ENCODE measurements around the gene CEP112.
"Not testable (repeated sequence)": the region's sequence is repeated elsewhere in the genome, so short reads cannot be mapped to it uniquely, and the experiment has no call there.

Gene CEP112

GRCh38 chr17:65688307-65688706 is 503.6 kb downstream of the CEP112 start:
- Histone ChIP-seq H3K36me3 (ENCODE audit: low read length) (no peaks in the 10 kb centered on the region), H3K4me2 (ENCODE audit: low read depth, low read length, poor library complexity, severe bottlenecking) (no peak overlapping the region), H2AFZ (ENCODE audit: low read depth, low read length, severe bottlenecking) (no peak overlapping the region), H3K9me3 (ENCODE audit: insufficient read depth, low read length) (no peaks in the 10 kb centered on the region), H3K27ac (ENCODE audit: low read depth, low read length) (no peak overlapping the region), H3K4me3 (ENCODE audit: insufficient read depth, low read length, poor library complexity, severe bottlenecking) (no peak overlapping the region), H3F3A (ENCODE audit: insufficient read depth) (no peaks in the 10 kb centered on the region), H3K9me2 (replicated peaks; ENCODE audit: insufficient read depth, low read length) (no peaks in the 10 kb centered on the region), H4K20me1 (ENCODE audit: low read depth, low read length) (no peaks in the 10 kb centered on the region), H3K79me2 (ENCODE audit: insufficient read depth, low read length) (no peaks in the 10 kb centered on the region), H3K27me3 (ENCODE audit: low read length) (no peaks in the 10 kb centered on the region), H3K9ac (ENCODE audit: low read length) (no peak overlapping the region)
- no peak for TF ChIP-seq EZH2phosphoT487 (conservative IDR thresholded peaks at IDR 0.05; ENCODE audit: low read length)

DNA sequence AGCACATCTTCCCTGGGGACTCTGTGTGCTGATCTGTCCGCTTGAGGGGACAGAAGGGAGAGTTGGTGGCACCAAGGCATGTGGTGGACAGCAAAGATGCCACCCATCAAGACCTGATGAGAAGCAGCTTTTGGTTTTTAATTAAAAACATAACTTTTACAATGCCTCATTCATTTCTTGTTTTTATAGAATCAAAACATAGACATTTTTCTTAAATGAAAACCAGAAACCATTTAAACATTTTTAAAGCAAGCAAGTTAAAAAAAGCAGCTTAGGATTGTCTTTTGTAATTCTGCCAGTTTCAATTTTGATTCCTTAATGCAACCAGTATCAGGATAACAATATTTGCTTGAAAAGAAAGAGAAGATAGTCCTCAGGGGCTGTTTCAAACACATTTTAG is 506.8 kb downstream of the CEP112 start:
- Histone ChIP-seq H3K9ac (ENCODE audit: low read length) (no peak overlapping the region), H3F3A (ENCODE audit: insufficient read depth) (no peaks in the 10 kb centered on the region), H3K4me3 (ENCODE audit: insufficient read depth, low read length, poor library complexity, severe bottlenecking) (no peak overlapping the region), H4K20me1 (ENCODE audit: low read depth, low read length) (no peaks in the 10 kb centered on the region), H3K4me2 (ENCODE audit: low read depth, low read length, poor library complexity, severe bottlenecking) (no peak overlapping the region), H3K79me2 (ENCODE audit: insufficient read depth, low read length) (no peaks in the 10 kb centered on the region), H3K27me3 (ENCODE audit: low read length) (no peaks in the 10 kb centered on the region), H3K9me3 (ENCODE audit: insufficient read depth, low read length) (no peaks in the 10 kb centered on the region), H3K27ac (ENCODE audit: low read depth, low read length) (no peak overlapping the region), H3K9me2 (replicated peaks; ENCODE audit: insufficient read depth, low read length) (no peaks in the 10 kb centered on the region), H2AFZ (ENCODE audit: low read depth, low read length, severe bottlenecking) (no peak overlapping the region), H3K36me3 (ENCODE audit: low read length) (no peaks in the 10 kb centered on the region)
- TF ChIP-seq CTCF (IDR thresholded peaks at IDR 0.05; ENCODE audit: insufficient read depth, low read length, poor library complexity, severe bottlenecking): no peak
- TF ChIP-seq EZH2phosphoT487 (conservative IDR thresholded peaks at IDR 0.05; ENCODE audit: low read length): no peak

DNA sequence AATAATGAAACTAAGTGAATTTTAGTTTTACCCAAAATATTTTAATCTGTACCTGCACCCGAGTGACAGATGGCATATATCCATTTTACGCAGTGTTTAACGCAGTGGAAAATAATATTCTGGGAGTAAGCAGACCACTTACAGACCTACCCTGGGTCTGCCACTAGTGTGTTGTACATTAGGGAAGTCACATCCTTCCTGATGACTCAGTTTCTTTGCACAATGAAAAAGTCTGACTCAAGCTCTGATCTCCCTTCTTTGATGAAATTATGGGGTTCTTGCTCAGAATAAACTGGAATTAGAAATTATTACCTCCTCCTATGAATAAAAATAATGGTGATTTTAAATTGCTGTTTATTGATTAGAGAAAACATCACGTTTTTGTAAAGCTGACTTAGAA is 507.3 kb downstream of the CEP112 start:
- TF ChIP-seq EZH2phosphoT487 (conservative IDR thresholded peaks at IDR 0.05; ENCODE audit: low read length) (no peak), CTCF (IDR thresholded peaks at IDR 0.05; ENCODE audit: insufficient read depth, low read length, poor library complexity, severe bottlenecking) (no peak)

GRCh38 chr17:65683428-65683827 is 508.5 kb downstream of the CEP112 start:
- no peaks in the 10 kb centered on the region for H4K20me1 ChIP-seq (ENCODE audit: low read depth, low read length)
- H3K9me2 ChIP-seq (replicated peaks; ENCODE audit: insufficient read depth, low read length): no peaks in the 10 kb centered on the region
- no peaks in the 10 kb centered on the region for H3K36me3 ChIP-seq (ENCODE audit: low read length)
- H3K4me2 ChIP-seq (ENCODE audit: low read depth, low read length, poor library complexity, severe bottlenecking): no peak overlapping the region
- no peak for TF ChIP-seq EZH2phosphoT487 (conservative IDR thresholded peaks at IDR 0.05; ENCODE audit: low read length)
- no peak for TF ChIP-seq CTCF (IDR thresholded peaks at IDR 0.05; ENCODE audit: insufficient read depth, low read length, poor library complexity, severe bottlenecking)
- no peaks in the 10 kb centered on the region for H3K27me3 ChIP-seq (ENCODE audit: low read length)
- no peak overlapping the region for H3K27ac ChIP-seq (ENCODE audit: low read depth, low read length)
- H3K9ac ChIP-seq (ENCODE audit: low read length): no peak overlapping the region
- H3F3A ChIP-seq (ENCODE audit: insufficient read depth): no peaks in the 10 kb centered on the region
- H3K9me3 ChIP-seq (ENCODE audit: insufficient read depth, low read length): no peaks in the 10 kb centered on the region
- no peak overlapping the region for H2AFZ ChIP-seq (ENCODE audit: low read depth, low read length, severe bottlenecking)
- no peaks in the 10 kb centered on the region for H3K79me2 ChIP-seq (ENCODE audit: insufficient read depth, low read length)
- H3K4me3 ChIP-seq (ENCODE audit: insufficient read depth, low read length, poor library complexity, severe bottlenecking): no peak overlapping the region

More for the DNA sequence above, 507.3 kb downstream of the CEP112 start:
- Histone ChIP-seq H3K9me3 (ENCODE audit: insufficient read depth, low read length) (no peaks in the 10 kb centered on the region), H2AFZ (ENCODE audit: low read depth, low read length, severe bottlenecking) (no peak overlapping the region), H3K27ac (ENCODE audit: low read depth, low read length) (no peak overlapping the region), H4K20me1 (ENCODE audit: low read depth, low read length) (no peaks in the 10 kb centered on the region), H3K4me2 (ENCODE audit: low read depth, low read length, poor library complexity, severe bottlenecking) (no peak overlapping the region), H3K9me2 (replicated peaks; ENCODE audit: insufficient read depth, low read length) (no peaks in the 10 kb centered on the region), H3K4me3 (ENCODE audit: insufficient read depth, low read length, poor library complexity, severe bottlenecking) (no peak overlapping the region), H3F3A (ENCODE audit: insufficient read depth) (no peaks in the 10 kb centered on the region), H3K79me2 (ENCODE audit: insufficient read depth, low read length) (no peaks in the 10 kb centered on the region), H3K27me3 (ENCODE audit: low read length) (no peaks in the 10 kb centered on the region), H3K36me3 (ENCODE audit: low read length) (no peaks in the 10 kb centered on the region), H3K9ac (ENCODE audit: low read length) (no peak overlapping the region)

- H3K9me2 ChIP-seq (replicated peaks; ENCODE audit: insufficient read depth, low read length); H2AFZ ChIP-seq (ENCODE audit: low read depth, low read length, severe bottlenecking); H3K4me3 ChIP-seq (ENCODE audit: insufficient read depth, low read length, poor library complexity, severe bottlenecking); H3K79me2 ChIP-seq (ENCODE audit: insufficient read depth, low read length); H3K36me3 ChIP-seq (ENCODE audit: low read length); H3K27ac ChIP-seq (ENCODE audit: low read depth, low read length); H3K9ac ChIP-seq (ENCODE audit: low read length); H3K9me3 ChIP-seq (ENCODE audit: insufficient read depth, low read length); H3K27me3 ChIP-seq (ENCODE audit: low read length); H3F3A ChIP-seq (ENCODE audit: insufficient read depth); H3K4me2 ChIP-seq (ENCODE audit: low read depth, low read length, poor library complexity, severe bottlenecking); H4K20me1 ChIP-seq (ENCODE audit: low read depth, low read length): not testable (repeated sequence)
Observed at GRCh38 chr17:65681763-65682162, 510.2 kb downstream of the CEP112 start.

Measured in SU-DHL-6 (cell line).